ENCODE measurements around the gene LPA. TPM values are rescaled to one million over a fixed set of nuclear protein-coding genes. Genes with fewer than 3 reads are reported as not detected.

LPA gene
- total and polyA plus RNA-seq, 2 of the 13 experiments (the other 11 are each of a cell fraction or from before 2014, with no cell fraction given) = not detected

DNA sequence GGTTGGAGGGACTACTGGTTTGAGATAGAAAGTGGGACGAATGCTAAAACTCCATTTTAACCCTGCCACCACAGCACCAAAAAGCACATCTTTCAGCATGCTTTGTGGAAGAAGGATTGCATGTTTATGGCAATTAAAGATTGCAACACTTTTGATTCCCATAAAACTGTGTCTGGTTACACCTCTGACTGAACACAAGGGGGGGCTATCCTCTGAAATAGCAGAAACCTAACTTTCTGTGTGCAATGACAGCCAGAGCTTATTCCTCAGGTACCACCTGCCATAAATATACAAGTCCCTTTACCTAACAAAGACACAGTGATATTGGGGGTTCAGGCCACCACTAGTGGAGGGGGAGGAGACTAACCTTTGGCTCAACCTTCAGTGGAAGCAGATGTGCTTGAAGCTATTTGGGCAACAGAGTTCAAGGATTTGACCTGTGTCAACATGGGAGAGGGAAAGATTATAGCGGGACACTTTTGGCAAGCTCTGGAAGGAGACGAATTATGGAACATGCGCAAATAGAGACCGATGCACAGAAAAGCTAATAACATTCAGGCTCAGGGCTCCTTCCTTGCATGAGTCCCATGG is 28.4 kb upstream of the LPA start (continued):
- TF ChIP-seq CHD4 (IDR thresholded peaks at IDR 0.05; ENCODE audit: borderline replicate concordance, low read length) (no peak), NFATC3 (CRISPR knock-in tag; IDR thresholded peaks at IDR 0.05) (no peak), ZNF841 (CRISPR knock-in tag; IDR thresholded peaks at IDR 0.05; ENCODE audit: borderline replicate concordance) (no peak), ONECUT2 (CRISPR knock-in tag; IDR thresholded peaks at IDR 0.05) (no peak), ZBTB20 (CRISPR knock-in tag; IDR thresholded peaks at IDR 0.05; ENCODE audit: borderline replicate concordance, low read depth) (no peak), SRSF1 (optimal IDR thresholded peaks at IDR 0.05; ENCODE audit: low read depth, low read length) (no peak), WIZ (CRISPR knock-in tag; IDR thresholded peaks at IDR 0.05) (peak; percentile 22; the same call in 1 of the 2 replicates), ZNF224 (CRISPR knock-in tag; IDR thresholded peaks at IDR 0.05) (no peak), ZSCAN21 (CRISPR knock-in tag; IDR thresholded peaks at IDR 0.05; ENCODE audit: borderline replicate concordance) (no peak), ZFX (CRISPR knock-in tag; IDR thresholded peaks at IDR 0.05; ENCODE audit: low read depth) (no peak), HDAC2 (CRISPR knock-in tag; IDR thresholded peaks at IDR 0.05) (0 out of 2 replicates have a peak, but pooled peaks have one; percentile 19), SALL2 (CRISPR knock-in tag; IDR thresholded peaks at IDR 0.05) (no peak), SIN3B (IDR thresholded peaks at IDR 0.05; ENCODE audit: low read length) (no peak), ZNF329 (CRISPR knock-in tag; IDR thresholded peaks at IDR 0.05; ENCODE audit: low read depth) (no peak), ZNF3 (CRISPR knock-in tag; IDR thresholded peaks at IDR 0.05) (no peak), AFF4 (CRISPR knock-in tag; IDR thresholded peaks at IDR 0.05) (no peak), ZNF33A (CRISPR knock-in tag; IDR thresholded peaks at IDR 0.05; ENCODE audit: borderline replicate concordance) (no peak), ZNF619 (CRISPR knock-in tag; IDR thresholded peaks at IDR 0.05) (no peak), ZNF17 (CRISPR knock-in tag; IDR thresholded peaks at IDR 0.05) (no peak)
- TF ChIP-seq, protein P1, sequence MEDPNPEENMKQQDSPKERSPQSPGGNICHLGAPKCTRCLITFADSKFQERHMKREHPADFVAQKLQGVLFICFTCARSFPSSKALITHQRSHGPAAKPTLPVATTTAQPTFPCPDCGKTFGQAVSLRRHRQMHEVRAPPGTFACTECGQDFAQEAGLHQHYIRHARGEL (CRISPR knock-in tag; IDR thresholded peaks at IDR 0.05) = no peak
- TF ChIP-seq, protein P2, sequence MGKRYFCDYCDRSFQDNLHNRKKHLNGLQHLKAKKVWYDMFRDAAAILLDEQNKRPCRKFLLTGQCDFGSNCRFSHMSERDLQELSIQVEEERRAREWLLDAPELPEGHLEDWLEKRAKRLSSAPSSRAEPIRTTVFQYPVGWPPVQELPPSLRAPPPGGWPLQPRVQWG (CRISPR knock-in tag; IDR thresholded peaks at IDR 0.05; ENCODE audit: borderline replicate concordance, low read depth) = no peak
- TF ChIP-seq, protein P3, sequence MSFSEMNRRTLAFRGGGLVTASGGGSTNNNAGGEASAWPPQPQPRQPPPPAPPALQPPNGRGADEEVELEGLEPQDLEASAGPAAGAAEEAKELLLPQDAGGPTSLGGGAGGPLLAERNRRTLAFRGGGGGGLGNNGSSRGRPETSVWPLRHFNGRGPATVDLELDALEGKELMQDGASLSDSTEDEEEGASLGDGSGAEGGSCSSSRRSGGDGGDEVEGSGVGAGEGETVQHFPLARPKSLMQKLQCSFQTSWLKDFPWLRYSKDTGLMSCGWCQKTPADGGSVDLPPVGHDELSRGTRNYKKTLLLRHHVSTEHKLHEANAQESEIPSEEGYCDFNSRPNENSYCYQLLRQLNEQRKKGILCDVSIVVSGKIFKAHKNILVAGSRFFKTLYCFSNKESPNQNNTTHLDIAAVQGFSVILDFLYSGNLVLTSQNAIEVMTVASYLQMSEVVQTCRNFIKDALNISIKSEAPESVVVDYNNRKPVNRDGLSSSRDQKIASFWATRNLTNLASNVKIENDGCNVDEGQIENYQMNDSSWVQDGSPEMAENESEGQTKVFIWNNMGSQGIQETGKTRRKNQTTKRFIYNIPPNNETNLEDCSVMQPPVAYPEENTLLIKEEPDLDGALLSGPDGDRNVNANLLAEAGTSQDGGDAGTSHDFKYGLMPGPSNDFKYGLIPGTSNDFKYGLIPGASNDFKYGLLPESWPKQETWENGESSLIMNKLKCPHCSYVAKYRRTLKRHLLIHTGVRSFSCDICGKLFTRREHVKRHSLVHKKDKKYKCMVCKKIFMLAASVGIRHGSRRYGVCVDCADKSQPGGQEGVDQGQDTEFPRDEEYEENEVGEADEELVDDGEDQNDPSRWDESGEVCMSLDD (CRISPR knock-in tag; IDR thresholded peaks at IDR 0.05; ENCODE audit: borderline replicate concordance) = no peak
- TF ChIP-seq, protein P4, sequence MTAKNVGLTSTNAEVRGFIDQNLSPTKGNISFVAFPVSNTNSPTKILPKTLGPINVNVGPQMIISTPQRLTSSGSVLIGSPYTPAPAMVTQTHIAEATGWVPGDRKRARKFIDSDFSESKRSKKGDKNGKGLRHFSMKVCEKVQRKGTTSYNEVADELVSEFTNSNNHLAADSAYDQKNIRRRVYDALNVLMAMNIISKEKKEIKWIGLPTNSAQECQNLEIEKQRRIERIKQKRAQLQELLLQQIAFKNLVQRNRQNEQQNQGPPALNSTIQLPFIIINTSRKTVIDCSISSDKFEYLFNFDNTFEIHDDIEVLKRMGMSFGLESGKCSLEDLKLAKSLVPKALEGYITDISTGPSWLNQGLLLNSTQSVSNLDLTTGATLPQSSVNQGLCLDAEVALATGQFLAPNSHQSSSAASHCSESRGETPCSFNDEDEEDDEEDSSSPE (CRISPR knock-in tag; IDR thresholded peaks at IDR 0.05) = 0 out of 2 replicates have a peak, but pooled peaks have one; percentile 53
